ENCODE results near the gene MTFMT.

The MTFMT gene

GRCh38 chr15:64981812-64982431, 47.5 kb downstream of the MTFMT start:
- no peak for DNase-seq

- no peak for DNase-seq
Measured at GRCh38 chr15:64979252-64979710, 50.2 kb downstream of the MTFMT start.

GRCh38 chr15:64975390-64975789, 54.0 kb downstream of the MTFMT start:
- DNase-seq = no peak

- no peak for DNase-seq
Measured at GRCh38 chr15:64970698-64971097, 58.7 kb downstream of the MTFMT start.

- no peak for DNase-seq
Measured at GRCh38 chr15:64969401-64969800, 60.0 kb downstream of the MTFMT start.

GRCh38 chr15:64961013-64961412, 68.4 kb downstream of the MTFMT start:
- DNase-seq = no peak

- DNase-seq = no peak
Measured at GRCh38 chr15:64960153-64960552, 69.3 kb downstream of the MTFMT start.

- no peak for DNase-seq
Measured at GRCh38 chr15:64959128-64959527, 70.3 kb downstream of the MTFMT start.

- DNase-seq = no peak
Measured at GRCh38 chr15:64954395-64954794, 75.0 kb downstream of the MTFMT start.

- DNase-seq = no peak
Measured at GRCh38 chr15:64951777-64952418, 77.5 kb downstream of the MTFMT start.

Measured in activated effector memory CD4-positive, alpha-beta T cell treated with anti-CD3 and anti-CD28 coated beads, Interleukin-2, amount 50 U/mL, for 16 hours (primary cell).